Esophagus squamous epithelium (tissue), 5 donors: ENCODE data around the gene FBXL5. TPM values are rescaled to one million over a fixed set of nuclear protein-coding genes. Genes with fewer than 3 reads are reported as not detected.

ENCODE experiments used
- DNase-seq: peaks from one replicate; lab custom pipeline; 2025; lab: John Stamatoyannopoulos, UW
- H3K27ac ChIP-seq, 4 donors: fragments of 200-600 bp; sonication (generic); one replicate each; pipeline ENCODE4 v1.5.1; 2016 to 2019; ENCODE audit warnings: mild to moderate bottlenecking in 1 of 4
- H3K27me3 ChIP-seq, 4 donors: fragments of 200-600 bp; sonication (generic); 1 replicate in 3 of 4; 2 replicates in 1 of 4; pipeline versions ENCODE4 v1.5.1 to v1.6.0; 2017 to 2021; ENCODE audit warnings: antibody characterized with exemption in 1 of 4
- H3K36me3 ChIP-seq, 3 donors: fragments of 200-600 bp; sonication (generic); one replicate each; pipeline ENCODE4 v1.5.1; 2016 to 2019
- H3K4me1 ChIP-seq, 3 donors: fragments of 200-600 bp; sonication (generic); one replicate each; pipeline ENCODE4 v1.5.1; 2017 to 2019
- H3K4me3 ChIP-seq, 4 donors: fragments of 200-600 bp; sonication (generic); 1 replicate in 3 of 4; 2 replicates in 1 of 4; pipeline ENCODE4 v1.5.1; 2016 to 2019; ENCODE audit warnings: mild to moderate bottlenecking in 2 of 4, moderate library complexity in 1 of 4
- H3K9me3 ChIP-seq, 3 donors: fragments of 200-600 bp; sonication (generic); one replicate each; pipeline ENCODE4 v1.5.1; 2016 to 2019
- POLR2A ChIP-seq, 4 donors: fragments of 450-650 bp; IDR thresholded peaks; one replicate each; pipeline ENCODE4 v1.6.1; 2017; ENCODE audit warnings: antibody characterized with exemption in 4 of 4, mild to moderate bottlenecking in 4 of 4, moderate library complexity in 3 of 4
- WGBS, 2 donors: methylation state at CpG; one replicate each; pipeline ENCODE4 v1.1.5; 2018; 5-methylcytosine and 5-hydroxymethylcytosine counted together
- intact Hi-C: fragments of 100-400 bp; cut with DNase I; formaldehyde crosslinking; loops from one replicate; pipeline ENCODE4 v1.15.0; 2022
- total RNA-seq, 4 donors: library from RNA; depleted of rRNA; stranded (reverse); fragments of >200 nt; gene quantifications; one replicate each; pipeline ENCODE4 v1.1.0, GENCODE V29; 2016
- TF ChIP-seq, protein P1 (sequence below), 6 experiments: fragments of 450-650 bp in 4 of 6; fragments of 200-600 bp in 2 of 6; sonication (generic) in 2 of 6; IDR thresholded peaks; one replicate each; pipeline ENCODE4 v1.5.1; 2016 to 2019; ENCODE audit warnings: antibody characterized with exemption in 6 of 6, mild to moderate bottlenecking in 4 of 6, moderate library complexity in 4 of 6
- donor health status: DM: yes; HTN: yes; CAD: no.

Gene FBXL5
- total RNA-seq, 4 donors from 2014 or later: 39.2 to 119 (median 72.3) TPM

DNA sequence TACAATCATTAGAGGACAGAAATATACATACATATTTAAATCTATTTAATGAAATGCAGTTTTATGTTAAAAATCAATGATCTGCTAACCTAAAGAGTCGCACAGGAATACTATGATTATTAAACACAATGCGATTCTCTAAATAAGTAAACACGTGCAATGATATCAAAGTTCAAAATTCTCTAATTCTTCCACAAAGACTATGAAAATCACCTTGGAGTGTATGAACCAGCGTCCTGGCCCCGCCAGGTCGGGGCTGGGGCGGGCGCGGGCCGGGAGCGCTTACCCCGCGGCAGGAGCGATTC is 25.9 kb upstream of the FBXL5 start:
- Histone ChIP-seq H3K27me3 (no peaks in the 10 kb centered on the region), H3K4me3 (peak overlapping the region; percentile 60 to 79 (median 69)), H3K9me3 (no peaks in the 10 kb centered on the region), H3K4me1 (peaks cover 3 to 85% (median 19%) of the 10 kb centered on the region in 3 donors), H3K36me3 (peaks cover 0 to under 1% (median 0%) of the 10 kb centered on the region in 3 donors), H3K27ac (peak overlapping the region; percentile 91 to 95 (median 92))
- intact Hi-C loops: no loop called here
- no peak for DNase-seq
- WGBS, 2 donors: 1% methylated on average over 14 of the region's 14 CpGs
- TF ChIP-seq, protein P1, sequence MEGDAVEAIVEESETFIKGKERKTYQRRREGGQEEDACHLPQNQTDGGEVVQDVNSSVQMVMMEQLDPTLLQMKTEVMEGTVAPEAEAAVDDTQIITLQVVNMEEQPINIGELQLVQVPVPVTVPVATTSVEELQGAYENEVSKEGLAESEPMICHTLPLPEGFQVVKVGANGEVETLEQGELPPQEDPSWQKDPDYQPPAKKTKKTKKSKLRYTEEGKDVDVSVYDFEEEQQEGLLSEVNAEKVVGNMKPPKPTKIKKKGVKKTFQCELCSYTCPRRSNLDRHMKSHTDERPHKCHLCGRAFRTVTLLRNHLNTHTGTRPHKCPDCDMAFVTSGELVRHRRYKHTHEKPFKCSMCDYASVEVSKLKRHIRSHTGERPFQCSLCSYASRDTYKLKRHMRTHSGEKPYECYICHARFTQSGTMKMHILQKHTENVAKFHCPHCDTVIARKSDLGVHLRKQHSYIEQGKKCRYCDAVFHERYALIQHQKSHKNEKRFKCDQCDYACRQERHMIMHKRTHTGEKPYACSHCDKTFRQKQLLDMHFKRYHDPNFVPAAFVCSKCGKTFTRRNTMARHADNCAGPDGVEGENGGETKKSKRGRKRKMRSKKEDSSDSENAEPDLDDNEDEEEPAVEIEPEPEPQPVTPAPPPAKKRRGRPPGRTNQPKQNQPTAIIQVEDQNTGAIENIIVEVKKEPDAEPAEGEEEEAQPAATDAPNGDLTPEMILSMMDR (IDR thresholded peaks at IDR 0.05): no peak
- TF ChIP-seq POLR2A (IDR thresholded peaks at IDR 0.05): no peak

DNA sequence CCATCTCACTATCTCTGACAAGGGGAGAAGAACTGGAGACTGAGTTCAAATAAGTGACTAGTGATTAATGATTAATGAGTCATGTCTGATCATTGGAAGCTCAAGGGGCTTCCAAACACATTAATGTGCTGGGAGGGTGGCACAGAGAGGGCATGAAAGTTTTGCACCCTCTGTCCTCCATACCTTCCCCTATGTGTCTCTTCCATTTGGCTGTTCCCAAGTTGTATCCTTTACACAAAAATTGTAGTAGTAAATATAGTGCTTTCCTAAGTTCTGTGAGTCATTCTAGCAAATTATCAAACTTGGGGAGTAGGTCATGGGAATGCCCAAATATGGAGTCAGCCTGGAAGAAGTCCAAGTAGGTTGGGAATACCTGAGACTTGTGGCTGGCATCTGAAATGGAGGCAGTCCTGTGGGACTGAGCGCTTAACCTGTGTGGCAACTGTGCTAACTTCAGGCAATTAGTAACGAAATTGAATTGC is 22.4 kb upstream of the FBXL5 start:
- 38 to 54% methylated on average over 2 of the region's 2 CpGs for WGBS, 2 donors
- Histone ChIP-seq H3K36me3 (no peaks in the 10 kb centered on the region), H3K4me1 (peaks cover 3 to 58% (median 3%) of the 10 kb centered on the region in 3 donors), H3K27me3 (no peaks in the 10 kb centered on the region), H3K4me3 (no peak overlapping the region), H3K9me3 (no peaks in the 10 kb centered on the region), H3K27ac (peak overlapping the region; percentile 38 to 75 (median 54))
- TF ChIP-seq, protein P1 (IDR thresholded peaks at IDR 0.05): no peak
- TF ChIP-seq POLR2A (IDR thresholded peaks at IDR 0.05): no peak
- intact Hi-C loops: no loop called here
- DNase-seq: no peak

DNA sequence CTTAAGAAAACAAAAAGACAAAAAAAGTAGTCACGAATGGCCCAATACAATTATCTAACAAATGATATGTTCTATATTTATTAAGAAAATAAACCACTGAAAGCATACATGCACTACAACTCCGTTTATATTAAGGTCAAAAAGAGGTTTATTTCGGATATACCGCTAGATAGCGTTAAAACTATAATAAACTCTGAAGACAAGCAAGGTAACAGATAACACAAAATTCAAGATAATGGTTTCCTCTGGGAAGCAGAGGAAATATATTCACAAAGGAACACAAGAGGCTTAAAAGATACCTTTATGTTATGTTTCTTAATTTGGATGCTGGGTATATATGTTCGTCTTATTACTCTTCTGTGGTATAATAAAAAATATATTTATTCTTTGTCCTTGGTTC is 21.7 kb upstream of the FBXL5 start:
- H3K4me3 ChIP-seq: no peak overlapping the region
- H3K27me3 ChIP-seq: no peaks in the 10 kb centered on the region
- H3K9me3 ChIP-seq: no peaks in the 10 kb centered on the region
- TF ChIP-seq, protein P1 (IDR thresholded peaks at IDR 0.05): no peak
- no peak for TF ChIP-seq POLR2A (IDR thresholded peaks at IDR 0.05)
- H3K27ac ChIP-seq: peak overlapping the region in 3 of 4 donors; percentile 38 to 75 (median 59)
- no peaks in the 10 kb centered on the region for H3K36me3 ChIP-seq
- WGBS, 2 donors: 81 to 83% methylated on average over 6 of the region's 6 CpGs
- H3K4me1 ChIP-seq: peaks cover 3 to 52% (median 3%) of the 10 kb centered on the region in 3 donors
- intact Hi-C loops: no loop called here
- DNase-seq: no peak

DNA sequence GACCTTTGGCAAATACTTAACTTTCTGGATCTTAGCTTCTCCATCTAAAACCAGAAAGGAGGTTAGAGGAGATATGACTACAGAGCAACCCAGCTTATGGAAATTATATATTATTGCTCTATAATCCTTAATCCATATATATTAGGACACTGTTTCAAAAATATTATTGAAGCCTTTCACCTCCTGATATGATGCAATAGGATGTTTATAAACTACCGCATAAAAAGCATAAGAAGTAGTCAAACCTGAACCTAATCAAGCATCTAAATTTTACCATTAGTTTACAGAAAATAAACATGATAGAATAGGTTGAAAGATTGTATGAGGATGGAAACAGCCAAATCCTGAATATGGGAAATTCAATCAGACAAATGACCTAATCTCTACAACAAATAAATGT is 20.9 kb upstream of the FBXL5 start:
- Histone ChIP-seq H3K4me3 (no peak overlapping the region), H3K36me3 (no peaks in the 10 kb centered on the region), H3K27ac (no peak overlapping the region), H3K9me3 (no peaks in the 10 kb centered on the region), H3K4me1 (peaks cover under 1 to 52% (median 3%) of the 10 kb centered on the region in 3 donors), H3K27me3 (no peaks in the 10 kb centered on the region)
- DNase-seq: no peak
- intact Hi-C loops: no loop called here
- TF ChIP-seq POLR2A (IDR thresholded peaks at IDR 0.05): no peak
- TF ChIP-seq, protein P1 (IDR thresholded peaks at IDR 0.05): no peak
- 90 to 93% methylated on average over 1 of the region's 1 CpG for WGBS, 2 donors

DNA sequence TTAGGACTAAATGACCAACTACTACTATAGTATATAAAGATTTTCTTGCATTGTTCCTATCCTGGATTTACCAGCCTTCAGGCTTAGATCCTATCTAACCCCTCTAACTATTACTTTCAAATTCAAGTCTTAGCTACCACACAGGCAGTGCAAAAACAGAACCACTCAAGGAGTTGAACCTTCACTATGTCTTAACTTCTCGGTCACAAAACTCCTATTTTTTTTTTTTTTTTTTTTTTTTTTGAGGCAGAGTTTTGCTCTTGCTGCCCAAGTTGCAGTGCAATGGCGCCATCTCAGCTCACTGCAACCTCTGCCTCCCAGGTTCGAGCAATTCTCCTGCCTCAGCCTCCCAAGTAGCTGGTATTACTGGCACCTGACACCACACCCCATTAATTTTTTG is 20.2 kb upstream of the FBXL5 start:
- Histone ChIP-seq H3K4me3 (no peak overlapping the region), H3K36me3 (no peaks in the 10 kb centered on the region), H3K9me3 (no peaks in the 10 kb centered on the region), H3K27ac (no peak overlapping the region), H3K27me3 (no peaks in the 10 kb centered on the region), H3K4me1 (peaks cover 0 to 45% (median 3%) of the 10 kb centered on the region in 3 donors)
- TF ChIP-seq, protein P1 (IDR thresholded peaks at IDR 0.05): no peak
- TF ChIP-seq POLR2A (IDR thresholded peaks at IDR 0.05): no peak
- DNase-seq: no peak
- intact Hi-C loops: no loop called here
- 82 to 88% methylated on average over 3 of the region's 3 CpGs for WGBS, 2 donors
